ENCODE results near the gene LRRC8B. TPM values are rescaled to one million over a fixed set of nuclear protein-coding genes. Genes with fewer than 3 reads are reported as not detected.

Gene LRRC8B
- total and polyA plus RNA-seq, 11 donors, result 0.91 to 10.4 (median 4.7) TPM

GRCh38 chr1:89608319-89608983 is 83.8 kb downstream of the LRRC8B start:
- intact Hi-C loops (cut with DNase I), result loop anchor here in 4 of 10 donors (5.0 to 10.0 kb wide), 3 partner anchors 84 to 156 kb away; partner anchors contain the start of gene LRRC8B (in 2 of the 4)
- 45 to 61% (median 52%) methylated on average over 9 of the region's 9 CpGs for WGBS, 4 donors
- no peaks in the 10 kb centered on the region for H3K36me3 ChIP-seq
- peak overlapping the region in 11 of 12 donors; percentile 48 to 84 (median 78) for H3K27ac ChIP-seq
- TF ChIP-seq CTCF (IDR thresholded peaks at IDR 0.05) (no peak), POLR2A (IDR thresholded peaks at IDR 0.05) (no peak)
- no peaks in the 10 kb centered on the region for H3K27me3 ChIP-seq
- ATAC-seq (peak; percentile 46 to 90 (median 74)), DNase-seq (peak in 4 of 5 donors; percentile 43 to 59 (median 55))
- H3K4me3 ChIP-seq, result peak overlapping the region in 1 of 12 donors; percentile 23
- peaks cover 13 to 79% (median 56%) of the 10 kb centered on the region in 12 donors for H3K4me1 ChIP-seq
- H3K9me3 ChIP-seq, result no peaks in the 10 kb centered on the region

GRCh38 chr1:89608984-89609725 is 84.5 kb downstream of the LRRC8B start:
- intact Hi-C loops (cut with DNase I), result loop anchor here in 4 of 10 donors (5.0 to 10.0 kb wide), 3 partner anchors 84 to 156 kb away; partner anchors contain the start of gene LRRC8B (in 2 of the 4)
- no peaks in the 10 kb centered on the region for H3K27me3 ChIP-seq
- WGBS, 4 donors, result 76 to 88% (median 83%) methylated on average over 15 to 20 of the region's 20 CpGs
- DNase-seq (no peak), ATAC-seq (no peak)
- H3K4me3 ChIP-seq, result peak overlapping the region in 1 of 12 donors; percentile 23
- peaks cover 11 to 72% (median 52%) of the 10 kb centered on the region in 12 donors for H3K4me1 ChIP-seq
- H3K36me3 ChIP-seq, result no peaks in the 10 kb centered on the region
- peak overlapping the region in 11 of 12 donors; percentile 48 to 84 (median 78) for H3K27ac ChIP-seq
- H3K9me3 ChIP-seq, result no peaks in the 10 kb centered on the region
- TF ChIP-seq CTCF (IDR thresholded peaks at IDR 0.05) (no peak), POLR2A (IDR thresholded peaks at IDR 0.05) (no peak)

- H3K36me3 ChIP-seq, result no peaks in the 10 kb centered on the region
- no peak overlapping the region for H3K4me3 ChIP-seq
- no peaks in the 10 kb centered on the region for H3K27me3 ChIP-seq
- peak; percentile 26 to 53 (median 44) for ATAC-seq
- intact Hi-C loops (cut with DNase I), result loop anchor here in 5 of 10 donors (5.0 to 10.0 kb wide), 4 partner anchors 85 to 385 kb away; partner anchors contain the start of genes LRRC8B (in 2 of the 5) and ZNF326 (in 1 of the 5)
- TF ChIP-seq POLR2A (IDR thresholded peaks at IDR 0.05), result no peak
- no peak for TF ChIP-seq CTCF (IDR thresholded peaks at IDR 0.05)
- 42 to 73% (median 55%) methylated on average over 5 to 14 of the region's 14 CpGs for WGBS, 4 donors
- H3K4me1 ChIP-seq, result peaks cover 11 to 65% (median 52%) of the 10 kb centered on the region in 12 donors
- DNase-seq, result peak in 2 of 5 donors; percentile 47 to 49
- peak overlapping the region in 10 of 12 donors; percentile 58 to 84 (median 78) for H3K27ac ChIP-seq
- no peaks in the 10 kb centered on the region for H3K9me3 ChIP-seq
Observed at GRCh38 chr1:89609781-89610456, 85.3 kb downstream of the LRRC8B start.
